HK-2 (cell line): ENCODE results near the gene INTS2.
"Not testable (repeated sequence)": the region's sequence is repeated elsewhere in the genome, so short reads cannot be mapped to it uniquely, and the experiment has no call there.

Experiments
- DNase-seq: peaks from one replicate; pipeline ENCODE4 v3.0.0-alpha.2; 2018; ENCODE audit not compliant: unreplicated experiment

Gene INTS2

DNA sequence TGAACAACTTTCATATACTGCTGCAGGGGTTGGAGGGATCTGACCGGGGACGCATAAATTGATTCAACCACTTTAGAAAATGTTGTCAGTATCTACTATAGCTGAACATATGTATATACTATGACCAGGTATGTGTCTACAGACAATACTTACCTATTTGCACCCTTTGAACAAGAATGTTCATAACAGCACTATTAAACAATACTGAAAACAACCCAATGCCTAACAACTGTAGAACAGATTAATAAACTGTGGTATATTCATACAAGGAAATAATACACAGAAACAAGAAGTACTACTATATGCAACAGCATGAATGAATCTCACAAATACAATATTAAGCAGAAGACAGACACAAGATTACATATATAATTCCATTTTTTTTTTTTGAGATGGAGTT lies 74.9 kb downstream of the INTS2 start:
- DNase-seq: no peak

DNA sequence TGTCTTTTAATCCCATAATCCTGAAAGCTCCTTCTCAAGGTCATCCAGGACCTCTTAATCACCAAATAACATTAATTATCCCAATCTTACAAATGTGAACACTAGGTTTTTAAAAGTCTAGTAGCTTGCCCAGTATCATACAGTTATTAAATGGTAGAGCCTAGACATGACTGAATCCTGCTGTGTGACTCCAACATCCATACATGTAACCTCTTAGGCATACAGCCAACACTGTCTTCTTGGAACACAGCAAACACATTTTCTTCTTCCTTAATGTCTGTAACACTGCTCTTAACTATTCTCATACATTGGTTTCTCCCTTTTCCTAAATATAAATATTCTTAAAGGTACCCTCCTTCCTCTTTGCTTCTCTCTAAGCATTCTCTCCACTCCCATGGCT lies 78.1 kb downstream of the INTS2 start:
- DNase-seq: no peak

DNA sequence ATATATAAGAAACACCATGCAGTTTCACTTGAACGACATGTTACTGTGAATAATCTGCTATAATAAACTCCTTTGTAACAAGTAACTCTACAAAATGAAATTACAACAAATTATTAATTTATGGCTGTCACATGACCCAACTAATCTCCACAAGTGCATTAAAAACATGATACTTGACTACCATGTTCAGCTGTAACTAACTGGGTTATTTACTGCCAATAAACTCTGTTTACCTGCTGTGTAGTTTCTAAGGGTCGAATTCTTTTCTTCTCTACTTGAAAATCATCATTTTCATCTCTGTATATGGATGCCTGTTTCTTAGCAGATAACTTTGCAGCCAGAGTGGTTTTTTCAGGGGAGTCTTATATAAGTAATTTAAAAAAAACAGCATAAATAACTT lies 78.9 kb downstream of the INTS2 start:
- no peak for DNase-seq

DNA sequence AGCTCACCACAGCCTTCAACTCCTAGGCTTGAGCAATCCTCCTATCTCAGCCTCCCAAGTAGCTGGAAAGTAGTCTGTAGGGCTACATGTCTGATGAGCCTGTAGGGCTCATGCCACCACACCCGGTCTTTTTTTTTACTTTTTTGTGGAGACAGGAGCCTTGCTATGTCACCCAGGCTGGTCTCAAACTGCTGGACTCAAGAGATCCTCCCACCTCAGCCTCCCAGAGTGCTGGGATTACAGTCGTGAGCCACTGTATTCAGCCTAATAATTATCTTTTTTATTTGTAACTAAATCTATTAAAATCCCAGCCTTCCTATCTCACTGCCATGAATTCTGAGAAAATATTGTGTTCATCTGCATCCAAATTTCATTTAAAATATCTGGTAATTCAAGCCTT lies 79.5 kb downstream of the INTS2 start:
- DNase-seq: no peak

DNA sequence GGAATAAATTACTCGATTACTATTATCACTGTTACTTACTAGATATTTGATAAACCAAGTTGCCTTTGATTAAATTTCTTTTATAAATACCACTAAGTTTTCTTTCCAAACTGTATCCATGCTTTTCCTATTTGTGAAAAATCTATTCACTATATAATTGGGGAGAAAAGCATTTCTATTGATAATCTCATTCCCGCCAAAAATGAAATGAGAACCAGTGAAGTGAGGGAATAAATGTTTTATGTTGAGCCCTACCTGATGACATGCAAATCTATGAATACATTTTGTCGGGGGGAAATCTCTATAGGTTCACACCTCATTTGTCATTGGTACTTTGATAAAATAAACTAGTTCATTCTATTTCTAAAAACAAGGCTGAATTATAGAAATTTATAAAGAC lies 80.1 kb downstream of the INTS2 start:
- DNase-seq: no peak

DNA sequence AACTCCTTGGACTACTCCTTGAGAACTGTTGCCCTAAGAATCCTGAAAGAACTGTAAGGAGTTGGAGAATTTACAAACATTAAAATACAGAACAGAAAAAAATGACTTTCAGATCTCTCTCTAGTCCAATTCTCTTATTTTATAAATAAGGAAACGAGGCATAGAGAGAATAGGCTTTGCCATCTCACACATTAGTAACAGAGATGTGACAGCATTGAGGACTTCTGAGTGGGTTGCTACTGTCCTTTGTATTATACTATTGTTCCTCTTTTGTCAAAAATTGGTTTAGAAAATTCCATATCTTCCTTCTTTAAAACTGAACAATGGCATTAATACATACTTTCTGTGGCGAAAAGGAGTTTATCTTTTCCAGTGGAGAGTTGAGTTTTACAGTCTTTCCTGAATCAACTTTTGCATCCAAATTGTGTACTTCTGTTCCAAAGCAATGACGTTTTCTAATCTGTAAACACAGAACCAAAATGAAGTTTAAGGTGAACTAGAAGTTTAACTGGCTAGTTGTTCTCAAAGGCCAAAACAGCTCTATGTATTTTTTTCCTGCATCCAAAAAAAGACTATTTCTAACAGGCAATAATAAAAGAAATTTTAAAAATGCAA lies 80.9 kb downstream of the INTS2 start:
- DNase-seq: no peak

DNA sequence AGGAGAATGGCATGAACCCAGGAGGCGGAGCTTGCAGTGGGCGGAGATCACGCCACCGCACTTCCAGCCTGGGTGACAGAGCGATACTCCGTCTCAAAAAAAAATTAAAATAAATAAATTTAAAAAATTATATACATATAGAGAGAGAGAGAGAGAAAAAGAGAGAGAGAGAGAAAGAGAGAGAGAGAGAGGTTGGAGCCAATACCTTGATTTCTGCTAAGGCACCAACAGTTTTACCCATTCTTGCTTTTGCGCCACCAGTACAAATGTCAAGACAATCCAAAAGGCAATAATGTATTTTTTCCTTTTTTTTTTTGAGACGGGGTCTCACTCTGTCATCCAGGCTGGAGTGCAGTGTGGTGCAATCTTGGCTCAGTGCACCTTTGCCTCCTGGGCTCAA lies 81.7 kb downstream of the INTS2 start:
- DNase-seq: no peak

DNA sequence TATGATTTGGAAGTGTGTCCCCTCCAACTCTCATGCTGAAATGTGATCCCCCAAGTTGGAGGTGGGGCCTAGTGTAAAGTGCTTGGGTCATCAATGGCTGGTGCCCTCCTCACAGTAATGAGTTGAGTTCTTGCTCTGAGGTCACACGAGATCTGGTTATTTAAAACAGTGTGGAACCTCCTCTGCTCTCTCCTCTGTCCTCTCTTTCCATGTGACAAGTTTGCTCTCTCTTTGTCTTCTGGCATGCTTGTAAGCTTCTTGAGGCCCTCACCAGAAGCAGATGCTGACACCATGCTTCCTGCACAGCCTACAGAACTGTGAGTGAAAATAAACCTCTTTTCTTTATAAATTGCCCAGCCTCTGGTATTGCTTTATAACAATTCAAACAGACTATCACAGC lies 84.3 kb downstream of the INTS2 start:
- DNase-seq: no peak

DNA sequence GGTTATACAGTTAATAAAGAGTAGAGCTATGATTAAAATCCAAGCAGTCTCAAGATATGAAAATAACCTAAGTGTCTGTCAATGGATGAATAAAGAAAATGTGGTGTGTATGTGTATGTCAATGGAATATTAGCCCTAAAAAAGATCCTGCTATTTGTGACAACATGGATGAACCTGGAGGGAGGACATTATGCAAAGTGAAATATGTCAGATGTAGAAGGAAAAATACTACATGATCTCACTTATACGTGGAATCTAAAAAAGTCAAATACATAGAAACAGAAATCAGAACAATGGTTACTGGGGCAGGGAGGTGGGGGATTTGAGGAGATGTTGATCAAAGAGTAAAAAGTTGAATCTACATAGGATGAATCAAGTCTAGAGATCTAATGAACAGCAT lies 84.9 kb downstream of the INTS2 start:
- no peak for DNase-seq

DNA sequence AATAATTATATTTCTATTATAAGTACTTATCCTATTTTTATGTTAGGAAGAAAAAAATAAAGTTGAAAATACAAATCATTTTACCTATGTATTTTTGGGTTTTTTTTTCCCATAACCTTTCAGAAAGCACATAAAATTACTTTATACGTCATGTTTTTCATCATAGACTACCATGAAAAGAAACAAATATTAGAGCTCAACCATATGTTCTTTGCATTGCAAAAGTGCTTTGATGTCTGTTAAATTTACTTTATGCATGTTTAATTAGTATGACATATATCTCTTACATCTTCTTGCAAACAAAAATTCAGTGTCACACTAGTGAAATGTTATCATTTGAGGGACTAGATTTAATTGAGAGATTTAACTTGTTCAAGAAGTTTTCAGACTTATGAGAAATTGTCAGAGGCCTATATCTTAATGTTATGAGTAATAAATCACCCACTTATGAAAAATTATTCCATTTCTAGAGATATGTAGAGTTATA lies 88.4 kb downstream of the INTS2 start:
- DNase-seq: no peak

DNA sequence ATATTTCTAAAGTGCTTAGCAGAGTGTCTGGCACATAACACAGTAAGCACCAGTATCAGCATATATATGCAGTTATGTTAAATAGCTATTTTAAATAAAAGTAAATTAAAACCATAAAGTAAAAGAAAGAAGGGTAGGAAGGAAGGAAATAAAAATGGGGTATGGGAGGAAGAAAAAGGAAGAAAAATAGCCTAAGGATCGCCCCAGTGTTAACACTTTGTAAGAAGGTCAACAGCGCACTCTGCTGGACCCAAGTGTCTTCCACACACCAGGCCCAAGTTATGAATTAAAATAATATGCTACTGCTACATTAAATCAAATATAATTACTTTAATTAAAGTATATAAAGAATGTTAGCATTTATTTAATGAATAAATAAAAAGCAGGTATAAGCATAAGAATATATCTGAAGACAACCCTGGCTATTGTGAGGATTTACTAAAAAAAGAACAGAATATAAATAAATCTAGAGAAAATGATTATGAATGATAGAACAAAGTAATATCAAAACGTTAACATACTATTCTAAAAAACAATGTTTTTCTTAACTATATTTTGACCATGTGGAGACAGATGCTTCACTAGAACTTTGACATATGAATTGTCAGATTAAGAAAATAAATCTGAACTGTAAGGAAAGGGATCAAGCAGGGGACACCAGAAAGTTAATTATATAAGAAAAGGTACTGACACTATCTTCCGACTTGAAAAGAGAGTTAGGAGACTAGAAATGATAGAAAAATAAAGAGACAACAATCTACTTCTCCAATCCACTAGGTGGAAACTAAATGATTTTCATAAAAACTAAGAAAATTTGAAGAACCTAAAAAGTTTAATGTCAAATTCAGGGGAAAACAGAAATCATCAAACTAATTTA lies 90.4 kb downstream of the INTS2 start:
- peak; percentile 34 for DNase-seq

DNA sequence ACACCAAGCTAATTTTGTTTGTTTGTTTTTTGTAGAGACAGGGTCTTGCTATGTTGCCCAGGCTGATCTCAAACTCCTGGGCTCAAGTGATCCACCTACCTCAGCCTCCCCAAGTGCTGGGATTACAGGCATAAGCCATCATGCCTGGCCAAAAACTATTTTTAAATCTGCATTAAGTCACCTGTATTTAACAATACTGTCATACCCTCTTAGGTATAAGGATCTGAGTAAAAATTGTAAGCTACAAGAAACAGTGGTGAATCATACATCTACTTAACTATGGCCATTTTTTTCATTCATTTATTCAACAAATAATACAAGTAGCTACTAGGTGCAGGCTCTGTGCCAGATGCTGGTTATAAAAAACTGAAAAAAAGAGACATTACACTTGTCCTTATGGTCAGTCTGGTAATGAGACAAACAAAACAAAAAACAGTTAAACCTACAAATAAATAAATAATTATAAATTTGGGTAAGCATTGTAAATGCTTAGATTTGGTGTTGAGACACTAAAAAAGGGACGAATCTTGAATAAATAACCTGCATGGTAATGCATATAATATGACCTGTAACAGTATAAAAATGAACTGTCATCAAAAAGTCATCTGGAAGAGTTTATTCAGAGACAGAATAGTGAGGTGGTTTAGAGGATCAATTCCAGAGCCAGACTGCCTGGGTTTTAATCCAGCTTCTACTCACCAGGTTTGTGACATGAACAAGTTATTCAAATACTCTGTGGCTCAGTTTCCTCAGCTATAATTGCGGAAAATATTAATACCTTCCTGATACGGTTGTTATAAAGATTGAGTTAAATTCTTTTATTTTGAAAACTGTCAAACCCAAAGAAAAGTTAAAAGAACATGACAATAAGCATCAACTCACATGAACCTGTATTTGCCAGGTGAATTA lies 91.3 kb downstream of the INTS2 start:
- DNase-seq: no peak

DNA sequence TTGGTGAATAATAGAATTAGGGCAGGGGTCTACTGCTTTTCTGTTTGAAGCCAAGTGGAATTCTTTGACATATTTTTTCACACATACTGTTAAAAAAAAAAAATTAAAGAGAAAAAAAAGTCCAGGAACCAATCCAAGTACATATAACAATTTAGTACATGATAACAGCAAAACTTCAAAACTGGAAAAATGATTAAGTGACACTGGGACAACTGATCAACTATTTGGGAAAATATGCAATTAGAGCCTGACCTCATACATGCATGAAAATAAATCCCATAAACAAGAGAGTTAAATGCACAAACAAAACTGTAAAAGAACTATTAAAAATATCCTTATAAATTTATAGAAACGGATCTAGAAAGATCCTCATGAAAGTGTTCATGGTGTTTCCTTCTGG lies 92.2 kb downstream of the INTS2 start:
- DNase-seq: no peak

DNA sequence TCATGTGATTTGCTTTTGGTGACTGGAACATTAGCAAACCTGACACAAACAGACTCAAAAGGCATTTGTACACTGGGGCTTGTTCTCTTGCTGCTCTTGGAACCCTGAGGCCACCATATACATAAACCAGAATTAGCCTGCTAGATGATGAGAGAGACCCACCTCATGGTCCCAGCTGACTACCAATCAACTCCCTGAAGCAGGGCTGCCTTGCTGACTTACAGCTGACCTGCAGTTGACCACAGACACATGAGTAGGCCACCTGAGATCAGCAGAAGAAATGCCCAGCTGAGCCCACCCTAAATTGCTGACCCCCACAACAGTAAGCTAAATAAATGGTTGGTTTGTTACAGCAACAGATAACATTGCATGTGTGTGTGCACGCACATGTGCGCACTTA lies 93.2 kb downstream of the INTS2 start:
- no peak for DNase-seq

DNA sequence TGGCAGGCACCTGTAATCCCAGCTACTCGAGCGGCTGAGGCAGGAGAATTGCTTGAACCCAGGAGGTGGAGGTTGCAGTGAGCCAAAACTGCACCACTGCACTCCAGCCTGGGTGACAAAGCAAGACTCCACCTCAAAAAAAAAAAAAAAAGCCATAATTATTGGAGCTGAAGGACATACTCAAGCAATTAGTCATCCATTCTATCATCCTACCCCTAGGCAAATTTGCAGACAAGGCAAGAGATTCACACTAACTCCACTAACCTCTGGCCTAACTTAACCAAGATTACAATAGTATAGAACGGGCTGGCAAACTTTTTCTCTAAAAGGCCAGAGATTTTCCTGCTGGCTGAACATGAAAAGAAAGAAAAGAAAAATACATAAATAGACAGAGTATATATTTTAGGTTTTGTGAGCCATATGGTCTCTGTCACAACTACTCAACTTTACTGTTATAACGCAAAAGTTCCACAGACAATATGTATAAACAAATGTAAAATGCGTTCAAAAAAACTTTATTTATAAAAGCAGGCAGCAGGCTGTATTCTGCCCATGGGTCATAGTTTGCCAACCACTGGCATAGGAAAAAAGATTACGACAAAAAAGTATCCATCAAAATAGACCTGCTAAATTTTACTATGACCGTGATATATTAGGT lies 94.1 kb downstream of the INTS2 start:
- DNase-seq: no peak

DNA sequence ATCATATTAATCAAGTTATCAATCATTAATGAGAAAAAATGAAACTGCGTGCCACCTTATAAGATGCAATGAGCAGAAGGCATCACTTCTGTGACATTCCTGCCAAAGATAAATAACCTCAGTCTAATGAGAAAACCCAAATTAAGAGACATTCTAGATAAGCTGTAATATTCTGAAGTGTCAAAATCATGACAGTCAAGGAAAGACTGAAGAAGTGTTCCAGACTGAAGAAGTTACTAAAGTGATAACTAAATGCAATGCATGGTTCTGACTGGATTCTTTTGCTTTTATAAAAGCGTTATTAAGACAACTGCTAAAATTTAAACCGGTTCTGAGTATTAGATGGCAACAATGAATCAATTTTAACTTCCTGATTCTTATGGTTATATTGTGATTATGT lies 95.3 kb downstream of the INTS2 start:
- no peak for DNase-seq

DNA sequence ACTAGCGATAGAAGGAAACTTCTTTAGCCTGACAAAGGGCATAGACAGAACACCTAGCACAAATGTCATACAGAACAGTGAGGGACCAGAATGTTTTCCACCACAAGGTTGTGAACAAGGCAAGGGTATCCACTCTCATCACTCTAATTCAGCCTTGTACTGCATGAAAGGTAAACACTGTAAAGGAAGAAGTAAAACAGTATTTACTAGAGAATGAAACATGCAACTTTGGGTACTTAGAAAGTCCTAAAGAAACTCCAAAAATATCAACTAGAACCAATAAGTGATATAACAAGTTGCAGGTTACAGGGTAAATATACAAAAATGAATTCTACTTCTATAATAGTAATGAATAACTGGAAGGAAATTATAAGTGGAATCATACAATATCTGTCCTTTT lies 96.7 kb downstream of the INTS2 start:
- no peak for DNase-seq

DNA sequence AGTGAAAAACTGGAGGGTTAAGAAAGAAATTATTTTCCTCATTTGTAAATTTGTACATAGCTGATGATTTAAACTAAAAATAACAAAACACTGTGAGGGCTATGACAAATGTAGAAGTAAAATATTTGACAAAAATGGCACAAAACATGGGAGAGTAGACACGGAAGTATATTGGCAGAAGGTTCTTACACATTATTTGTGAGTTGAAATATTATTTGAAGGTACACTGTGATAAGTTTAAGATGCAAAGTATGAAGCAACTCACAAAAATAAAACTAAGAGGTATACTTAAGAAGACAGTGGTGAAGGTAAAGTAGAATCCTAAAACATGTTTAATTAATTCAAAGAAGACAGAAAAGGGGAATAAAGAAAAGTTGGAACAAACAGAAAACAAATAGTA lies 99.1 kb downstream of the INTS2 start:
- no peak for DNase-seq

DNA sequence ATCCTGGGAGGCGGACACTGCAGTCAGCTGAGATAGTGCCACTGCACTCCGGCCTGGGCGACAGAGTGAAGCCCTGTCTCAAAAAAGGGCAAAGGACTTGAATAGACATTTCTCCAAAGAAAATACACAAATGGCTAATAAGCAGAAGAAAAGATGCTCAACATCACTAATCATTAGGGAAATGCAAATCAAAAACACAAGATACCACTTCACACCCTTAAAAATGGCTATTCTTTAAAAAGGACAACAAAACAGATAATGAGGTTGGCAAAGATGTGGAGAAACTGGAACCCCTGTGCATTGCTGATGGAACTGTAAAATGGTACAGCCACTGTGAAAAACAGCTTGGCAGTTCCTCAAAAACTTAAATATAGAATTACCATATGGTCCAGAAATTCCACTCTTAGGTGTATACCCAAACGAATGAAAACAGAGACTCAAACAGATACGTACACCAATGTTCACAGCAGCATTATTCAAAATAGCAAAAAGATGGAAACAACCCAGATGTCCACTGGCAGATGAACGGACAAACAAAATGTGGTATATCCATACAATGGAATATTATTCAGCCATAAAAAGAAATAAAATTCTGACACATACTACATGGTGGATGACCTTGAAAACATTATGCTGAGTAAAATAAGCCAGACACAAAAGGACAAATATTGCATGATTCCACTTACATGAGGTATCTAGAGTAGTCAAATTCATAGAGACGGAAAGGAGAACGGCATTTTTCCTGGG lies 100.0 kb downstream of the INTS2 start:
- no peak for DNase-seq

DNA sequence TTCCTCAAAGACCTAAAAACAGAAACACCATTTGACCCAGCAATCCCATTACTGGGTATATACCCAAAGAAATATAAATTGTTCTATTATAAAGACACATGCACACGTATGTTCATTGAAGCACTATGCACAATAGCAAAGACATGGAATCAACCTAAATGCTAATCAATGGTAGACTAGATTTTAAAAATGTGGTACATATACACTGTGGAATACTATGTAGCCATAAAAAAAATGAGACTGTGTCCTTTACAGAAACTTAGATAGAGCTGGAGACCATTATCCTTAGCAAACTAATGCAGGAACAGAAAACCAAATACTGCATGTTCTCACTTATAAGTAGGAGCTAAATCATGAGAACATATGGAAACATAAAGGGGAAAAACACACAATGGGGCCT lies 100.9 kb downstream of the INTS2 start:
- not testable (repeated sequence) for DNase-seq

DNA sequence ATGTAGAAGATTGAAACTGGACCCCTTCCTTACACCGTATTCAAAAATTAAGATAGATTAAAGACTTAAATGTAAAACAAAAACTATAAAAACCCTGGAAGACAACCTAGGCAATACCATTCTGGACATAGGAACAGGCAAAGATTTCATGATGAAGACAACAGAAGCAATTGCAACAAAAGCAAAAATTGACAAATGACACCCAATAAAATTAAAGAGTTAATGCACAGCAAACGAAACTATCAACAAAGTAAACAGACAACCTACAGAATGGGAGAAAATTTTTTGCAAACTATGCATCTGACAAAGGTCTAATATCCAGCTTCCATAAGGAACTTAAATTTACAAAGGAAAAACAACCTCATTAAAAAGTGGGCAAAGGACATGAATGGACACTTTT lies 101.6 kb downstream of the INTS2 start:
- DNase-seq: not testable (repeated sequence)
